GM19372 (cell line): Measurements from ENCODE around the gene RPRD1B.

Experiments used
- ATAC-seq: cut with Tn5 transposase; IDR thresholded peaks from one replicate; pipeline ENCODE4 v1.9.1; 2021; ENCODE audit warnings: mild to moderate bottlenecking, low read depth, moderate library complexity; ENCODE audit not compliant: unreplicated experiment

RPRD1B gene

DNA sequence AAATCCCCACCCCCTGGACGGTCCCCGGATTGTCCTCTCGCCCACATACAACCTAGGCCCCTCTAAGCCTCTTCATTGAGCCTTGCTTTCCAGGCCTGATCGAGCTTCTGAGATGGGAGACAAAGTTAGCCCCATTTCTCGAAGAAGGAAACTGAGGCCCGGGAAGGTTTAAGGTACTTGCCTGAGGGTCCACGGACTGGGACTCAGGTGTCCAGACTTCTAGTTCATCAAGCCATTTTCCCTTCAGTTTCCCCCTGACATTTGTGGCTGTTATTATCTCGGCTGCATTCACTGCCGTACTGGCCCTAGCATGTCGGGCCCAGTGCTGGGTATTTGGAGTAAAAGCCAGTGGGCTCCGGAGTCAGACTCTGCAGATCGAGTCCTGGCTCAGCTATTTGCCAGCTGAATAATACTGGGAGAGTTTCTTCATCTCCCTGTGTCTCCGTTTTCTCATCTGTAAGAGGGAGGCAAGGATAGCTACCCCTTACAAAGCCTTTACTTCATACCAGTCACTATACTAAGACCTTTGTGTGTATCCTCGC, 633 bp downstream of the RPRD1B start:
- ATAC-seq = peak; percentile 17

- ATAC-seq = no peak
These were observed 1.4 kb downstream of the RPRD1B start for GRCh38 chr20:38034961-38035360.

DNA sequence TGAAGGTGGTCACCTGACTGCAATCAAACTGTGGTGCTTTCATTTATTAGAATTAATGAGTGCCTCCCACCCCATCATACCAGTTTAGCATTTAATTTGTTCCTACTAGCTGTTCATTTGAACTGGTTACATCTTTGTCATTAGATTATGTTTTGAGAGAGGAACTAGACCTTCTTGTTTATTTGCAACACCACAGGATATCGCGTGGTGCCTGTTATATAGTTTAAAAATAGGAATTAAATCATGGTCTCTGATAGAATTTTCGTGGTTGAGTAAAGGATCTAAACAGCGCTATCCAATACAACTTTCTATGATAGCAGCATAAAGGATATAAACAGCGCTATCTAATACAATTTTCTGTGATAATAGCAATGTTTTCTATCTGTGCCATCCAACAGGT, 2.8 kb downstream of the RPRD1B start:
- ATAC-seq = no peak

DNA sequence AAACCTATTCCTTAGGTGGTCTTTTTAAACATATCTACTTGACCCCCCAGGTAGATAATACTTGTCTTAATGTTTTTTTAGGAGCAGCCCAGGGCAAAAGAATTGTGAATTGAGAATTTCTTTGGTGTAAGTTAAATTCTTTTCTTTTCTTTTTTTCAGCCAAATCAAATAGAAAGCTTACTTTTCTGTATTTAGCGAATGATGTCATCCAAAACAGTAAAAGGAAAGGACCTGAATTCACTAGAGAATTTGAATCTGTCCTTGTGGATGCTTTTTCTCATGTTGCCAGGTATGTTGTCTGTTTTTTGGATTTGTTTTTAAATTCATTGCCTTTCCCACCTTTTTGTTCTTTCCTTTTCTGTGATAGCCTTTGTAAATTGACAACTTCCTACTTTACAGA, 6.7 kb downstream of the RPRD1B start:
- no peak for ATAC-seq

GRCh38 chr20:38043512-38044300, 10.2 kb downstream of the RPRD1B start:
- ATAC-seq = no peak

DNA sequence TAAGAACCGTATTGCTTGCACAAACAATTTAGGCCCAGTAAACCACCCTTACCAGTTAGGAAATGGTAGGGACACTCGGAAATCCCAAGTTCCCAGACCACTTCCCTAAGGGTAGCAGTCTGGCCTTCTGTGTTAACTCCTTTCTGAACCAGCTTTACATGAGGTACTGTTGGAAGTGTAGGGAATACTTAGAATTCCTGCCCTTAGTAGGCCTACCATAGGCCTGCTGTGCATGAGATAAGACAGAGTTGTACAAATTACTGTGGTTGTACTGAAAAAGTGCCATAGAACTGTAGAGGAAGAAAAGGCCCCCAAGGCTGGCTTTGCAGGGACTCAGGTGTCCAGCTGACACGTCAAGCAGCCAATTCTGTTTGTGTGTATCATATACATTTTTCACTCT, 11.1 kb downstream of the RPRD1B start:
- ATAC-seq = no peak

- ATAC-seq = no peak
These were observed 13.0 kb downstream of the RPRD1B start for GRCh38 chr20:38046572-38046971.

DNA sequence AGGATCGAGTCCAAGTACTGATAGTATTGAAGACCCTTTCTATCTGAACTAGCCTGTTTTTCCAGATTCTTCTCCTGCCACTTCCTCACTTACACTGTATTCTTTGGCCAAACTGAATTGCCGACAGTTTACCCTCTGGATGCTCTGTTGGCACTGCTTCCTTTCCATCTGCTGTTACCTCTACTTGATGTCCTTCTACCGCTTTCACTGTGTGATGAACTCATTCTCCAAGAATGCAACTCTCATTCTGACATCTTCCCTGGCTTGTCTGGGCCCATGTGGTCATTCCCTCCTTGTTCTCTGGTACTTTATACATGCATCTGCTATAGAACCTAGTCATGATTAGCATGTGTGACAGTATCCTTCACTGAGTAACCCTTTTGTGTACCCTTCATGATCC, 16.3 kb downstream of the RPRD1B start:
- no peak for ATAC-seq

- ATAC-seq = no peak
These were observed 17.1 kb downstream of the RPRD1B start for GRCh38 chr20:38050686-38051085.

- no peak for ATAC-seq
These were observed 19.3 kb downstream of the RPRD1B start for GRCh38 chr20:38052870-38053269.

GRCh38 chr20:38054647-38055046, 21.1 kb downstream of the RPRD1B start:
- no peak for ATAC-seq

- ATAC-seq = no peak
These were observed 21.7 kb downstream of the RPRD1B start for GRCh38 chr20:38055294-38055693.

DNA sequence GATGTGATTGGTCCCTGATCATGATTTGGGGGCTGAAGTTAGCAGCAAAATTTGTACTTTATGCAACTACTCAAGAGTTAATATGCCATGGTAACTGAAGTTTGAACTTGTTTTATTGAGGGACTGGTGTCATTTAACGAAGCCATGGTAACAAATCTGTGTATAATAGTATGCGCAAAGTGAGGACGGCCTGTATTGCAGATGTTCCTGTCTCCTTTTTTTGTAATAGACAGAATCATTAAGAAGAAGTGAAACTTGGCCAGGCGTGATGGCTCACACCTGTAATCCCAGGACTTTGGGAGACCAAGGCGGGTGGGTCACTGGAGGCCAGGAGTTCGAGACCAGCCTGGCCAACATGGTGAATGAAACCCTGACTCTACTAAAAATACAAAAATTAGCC, 22.3 kb downstream of the RPRD1B start:
- ATAC-seq = no peak

GRCh38 chr20:38057351-38057972, 23.9 kb downstream of the RPRD1B start:
- ATAC-seq = no peak

GRCh38 chr20:38059832-38060231, 26.3 kb downstream of the RPRD1B start:
- ATAC-seq = no peak

GRCh38 chr20:38060536-38060935, 27.0 kb downstream of the RPRD1B start:
- ATAC-seq = no peak

- no peak for ATAC-seq
These were observed 27.6 kb downstream of the RPRD1B start for GRCh38 chr20:38061109-38061508.

GRCh38 chr20:38062890-38063289, 29.3 kb downstream of the RPRD1B start:
- ATAC-seq = no peak

- no peak for ATAC-seq
These were observed 30.5 kb downstream of the RPRD1B start for GRCh38 chr20:38063911-38064530.

- no peak for ATAC-seq
These were observed 32.3 kb downstream of the RPRD1B start for GRCh38 chr20:38065764-38066375.
